ENCODE results near the gene CEACAM4.
"Not testable (repeated sequence)": the region's sequence is repeated elsewhere in the genome, so short reads cannot be mapped to it uniquely, and the experiment has no call there.

The CEACAM4 gene

DNA sequence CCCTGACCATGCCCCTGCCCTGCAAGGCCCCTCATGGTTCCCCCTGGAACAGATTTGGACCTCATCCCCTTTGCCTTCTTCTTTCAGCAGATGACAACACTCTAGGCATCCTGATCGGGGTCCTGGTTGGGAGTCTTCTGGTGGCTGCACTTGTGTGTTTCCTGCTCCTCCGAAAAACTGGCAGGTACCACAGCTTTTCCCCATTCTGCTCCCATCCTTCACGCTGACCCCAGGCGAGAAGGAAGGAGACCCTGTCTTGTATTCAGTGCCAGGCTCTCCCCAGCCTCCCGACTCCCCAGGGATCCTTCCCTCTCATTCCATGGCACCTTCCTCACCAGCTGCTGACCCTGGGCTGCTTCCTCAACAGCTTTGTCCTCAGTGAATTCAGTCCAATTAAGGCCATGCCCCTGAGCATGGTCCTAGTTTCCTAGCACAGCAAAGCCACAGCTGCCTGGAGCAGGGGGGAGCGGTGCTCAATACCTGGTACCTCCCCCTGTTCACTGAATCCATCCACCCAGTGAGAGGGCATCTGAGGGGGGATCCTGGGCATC is 42.5 kb downstream of the CEACAM4 start:
- no peak overlapping the region for H3K27ac ChIP-seq
- H3K36me3 ChIP-seq: no peaks in the 10 kb centered on the region

DNA sequence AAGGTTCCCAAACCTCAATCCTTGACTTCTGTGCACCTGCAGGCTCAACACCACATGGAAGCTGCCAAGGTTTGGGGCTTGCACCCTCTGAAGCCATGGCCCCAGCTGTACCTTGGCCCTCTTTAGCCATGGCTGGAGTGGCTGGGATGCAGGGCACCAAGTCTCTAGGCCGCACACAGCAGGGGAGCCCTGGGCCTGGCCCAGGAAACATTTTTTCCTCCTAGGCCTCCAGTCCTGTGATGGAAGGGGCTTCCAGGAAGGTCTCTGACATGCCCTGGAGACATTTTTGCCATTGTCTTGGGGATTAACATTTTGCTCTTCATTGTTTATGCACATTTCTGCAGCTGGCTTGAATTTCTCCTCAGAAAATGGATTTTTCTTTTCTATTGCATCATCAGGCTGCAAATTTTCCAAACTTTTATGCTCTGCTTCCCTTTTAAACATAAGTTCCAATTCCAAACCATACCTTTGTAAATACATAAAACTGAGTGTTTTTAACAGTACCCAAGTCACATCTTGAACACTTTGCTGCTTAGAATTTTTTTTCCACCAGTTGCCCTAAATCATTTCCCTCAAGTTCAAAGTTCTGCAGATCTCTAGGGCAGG is 44.2 kb downstream of the CEACAM4 start:
- not testable (repeated sequence) for H3K27ac ChIP-seq; H3K4me3 ChIP-seq (ENCODE audit: low read depth, low read length); DNase-seq; H3K36me3 ChIP-seq
- H3K27me3 ChIP-seq (ENCODE audit: insufficient read depth, low read depth, severe bottlenecking): peaks cover 75% of the 10 kb centered on the region
- H3K9me3 ChIP-seq (ENCODE audit: severe bottlenecking): peaks cover 33% of the 10 kb centered on the region

More for the DNA sequence above, 42.5 kb downstream of the CEACAM4 start:
- DNase-seq: no peak
- Histone ChIP-seq H3K27me3 (ENCODE audit: insufficient read depth, low read depth, severe bottlenecking) (peaks cover 74% of the 10 kb centered on the region), H3K4me3 (ENCODE audit: low read depth, low read length) (no peak overlapping the region), H3K9me3 (ENCODE audit: severe bottlenecking) (peaks cover 33% of the 10 kb centered on the region)
- TF ChIP-seq, protein P1, sequence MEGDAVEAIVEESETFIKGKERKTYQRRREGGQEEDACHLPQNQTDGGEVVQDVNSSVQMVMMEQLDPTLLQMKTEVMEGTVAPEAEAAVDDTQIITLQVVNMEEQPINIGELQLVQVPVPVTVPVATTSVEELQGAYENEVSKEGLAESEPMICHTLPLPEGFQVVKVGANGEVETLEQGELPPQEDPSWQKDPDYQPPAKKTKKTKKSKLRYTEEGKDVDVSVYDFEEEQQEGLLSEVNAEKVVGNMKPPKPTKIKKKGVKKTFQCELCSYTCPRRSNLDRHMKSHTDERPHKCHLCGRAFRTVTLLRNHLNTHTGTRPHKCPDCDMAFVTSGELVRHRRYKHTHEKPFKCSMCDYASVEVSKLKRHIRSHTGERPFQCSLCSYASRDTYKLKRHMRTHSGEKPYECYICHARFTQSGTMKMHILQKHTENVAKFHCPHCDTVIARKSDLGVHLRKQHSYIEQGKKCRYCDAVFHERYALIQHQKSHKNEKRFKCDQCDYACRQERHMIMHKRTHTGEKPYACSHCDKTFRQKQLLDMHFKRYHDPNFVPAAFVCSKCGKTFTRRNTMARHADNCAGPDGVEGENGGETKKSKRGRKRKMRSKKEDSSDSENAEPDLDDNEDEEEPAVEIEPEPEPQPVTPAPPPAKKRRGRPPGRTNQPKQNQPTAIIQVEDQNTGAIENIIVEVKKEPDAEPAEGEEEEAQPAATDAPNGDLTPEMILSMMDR (IDR thresholded peaks at IDR 0.05; ENCODE audit: low read depth, low read length): no peak

DNA sequence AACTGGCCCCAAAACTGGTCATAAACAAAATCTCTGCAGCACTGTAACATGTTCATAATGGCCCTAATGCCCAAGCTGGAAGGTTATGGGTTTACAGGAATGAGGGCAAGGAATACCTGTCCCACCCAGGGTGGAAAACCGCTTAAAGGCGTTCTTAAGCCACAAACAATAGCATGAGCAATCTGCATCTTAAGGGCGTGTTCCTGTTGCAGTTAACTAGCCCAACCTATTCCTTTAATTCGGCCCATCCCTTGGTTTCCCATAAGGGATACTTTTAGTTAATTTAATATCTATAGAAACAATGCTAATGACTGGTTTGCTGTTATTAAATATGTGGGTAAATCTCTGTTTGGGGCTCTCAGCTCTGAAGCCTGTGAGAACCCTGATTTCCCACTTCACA is 45.8 kb downstream of the CEACAM4 start:
- H3K36me3 ChIP-seq; DNase-seq; H3K4me3 ChIP-seq (ENCODE audit: low read depth, low read length); H3K27ac ChIP-seq: not testable (repeated sequence)
- peaks cover 76% of the 10 kb centered on the region for H3K27me3 ChIP-seq (ENCODE audit: insufficient read depth, low read depth, severe bottlenecking)
- peaks cover 33% of the 10 kb centered on the region for H3K9me3 ChIP-seq (ENCODE audit: severe bottlenecking)

DNA sequence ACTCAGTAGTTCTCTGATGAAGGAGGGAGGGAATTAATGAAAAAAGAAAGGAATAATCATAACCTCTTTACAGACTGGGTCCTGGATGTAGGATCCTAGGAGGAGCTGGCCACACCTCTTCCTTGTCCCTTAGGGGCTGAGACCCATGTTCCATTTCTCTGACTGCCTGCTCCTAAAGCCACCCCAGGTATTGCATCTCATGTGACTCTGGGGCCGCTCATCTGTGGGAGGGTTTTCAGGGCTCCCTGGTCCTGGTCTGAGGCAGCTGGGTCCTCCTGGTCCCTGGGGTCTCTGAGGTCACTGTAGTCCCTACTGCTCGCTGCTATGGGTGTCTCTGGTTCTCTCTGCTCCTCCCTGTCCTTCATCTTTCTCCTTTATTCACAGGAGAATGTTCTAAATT is 48.0 kb downstream of the CEACAM4 start:
- Histone ChIP-seq H3K27me3 (ENCODE audit: insufficient read depth, low read depth, severe bottlenecking) (peaks cover 73% of the 10 kb centered on the region), H3K9me3 (ENCODE audit: severe bottlenecking) (peaks cover 33% of the 10 kb centered on the region), H3K4me3 (ENCODE audit: low read depth, low read length) (no peak overlapping the region), H3K27ac (no peak overlapping the region), H3K36me3 (no peaks in the 10 kb centered on the region)
- DNase-seq: no peak
- TF ChIP-seq, protein P1 (IDR thresholded peaks at IDR 0.05; ENCODE audit: low read depth, low read length): no peak

DNA sequence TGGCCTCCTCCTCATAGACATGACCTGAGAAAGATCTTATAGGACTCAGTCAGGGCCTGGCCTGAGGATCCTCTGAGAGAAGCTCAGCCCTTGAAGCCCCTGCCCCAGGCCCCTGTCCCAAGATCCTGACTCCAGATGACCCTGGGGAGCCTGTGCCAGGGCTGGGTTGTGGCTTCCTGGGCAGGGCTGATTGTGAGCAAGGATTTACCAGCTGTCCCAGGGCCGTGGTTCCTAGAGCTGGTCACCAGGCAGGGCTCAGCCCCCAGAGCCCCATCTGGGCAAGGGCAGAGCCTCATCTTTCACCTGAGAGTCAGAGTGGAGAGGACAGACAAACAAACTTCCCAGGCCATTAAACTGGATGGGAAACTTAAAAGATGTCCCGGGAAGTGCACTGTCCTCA is 49.0 kb downstream of the CEACAM4 start:
- TF ChIP-seq, protein P1 (IDR thresholded peaks at IDR 0.05; ENCODE audit: low read depth, low read length): no peak
- Histone ChIP-seq H3K36me3 (no peaks in the 10 kb centered on the region), H3K9me3 (ENCODE audit: severe bottlenecking) (peaks cover 25% of the 10 kb centered on the region), H3K27ac (no peak overlapping the region), H3K27me3 (ENCODE audit: insufficient read depth, low read depth, severe bottlenecking) (peaks cover 68% of the 10 kb centered on the region), H3K4me3 (ENCODE audit: low read depth, low read length) (no peak overlapping the region)
- DNase-seq: no peak

DNA sequence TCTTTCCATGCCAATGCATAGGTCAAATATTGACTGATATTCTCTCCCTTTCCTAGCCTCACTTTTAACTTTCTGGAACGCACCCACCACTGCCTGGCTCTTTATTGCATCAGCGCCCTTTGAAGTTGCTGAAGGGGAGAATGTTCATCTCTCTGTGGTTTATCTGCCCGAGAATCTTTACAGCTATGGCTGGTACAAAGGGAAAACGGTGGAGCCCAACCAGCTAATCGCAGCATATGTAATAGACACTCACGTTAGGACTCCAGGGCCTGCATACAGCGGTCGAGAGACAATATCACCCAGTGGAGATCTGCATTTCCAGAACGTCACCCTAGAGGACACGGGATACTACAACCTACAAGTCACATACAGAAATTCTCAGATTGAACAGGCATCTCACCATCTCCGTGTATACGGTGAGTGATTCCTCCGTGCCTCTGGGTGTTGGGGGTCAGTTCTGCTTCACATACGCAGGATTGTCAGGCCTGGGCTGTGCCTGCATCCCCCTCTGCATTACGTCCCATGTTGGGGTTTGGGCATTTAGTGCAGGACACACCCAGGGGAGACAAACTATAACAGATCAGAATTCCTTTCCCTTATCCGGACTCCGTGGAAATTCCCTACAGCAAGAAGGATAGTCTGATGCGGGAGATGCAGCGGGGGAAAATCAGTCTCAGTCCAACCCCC is 49.6 kb downstream of the CEACAM4 start:
- H3K36me3 ChIP-seq: no peaks in the 10 kb centered on the region
- DNase-seq: no peak
- TF ChIP-seq, protein P1 (IDR thresholded peaks at IDR 0.05; ENCODE audit: low read depth, low read length): no peak
- peaks cover 73% of the 10 kb centered on the region for H3K27me3 ChIP-seq (ENCODE audit: insufficient read depth, low read depth, severe bottlenecking)
- peaks cover 20% of the 10 kb centered on the region for H3K9me3 ChIP-seq (ENCODE audit: severe bottlenecking)
- no peak overlapping the region for H3K27ac ChIP-seq
- H3K4me3 ChIP-seq (ENCODE audit: low read depth, low read length): no peak overlapping the region
